HG02678 (cell line): ENCODE measurements around the gene TMED7.
"Not testable (repeated sequence)": the region's sequence is repeated elsewhere in the genome, so short reads cannot be mapped to it uniquely, and the experiment has no call there.

ENCODE experiments used
- ATAC-seq: cut with Tn5 transposase; IDR thresholded peaks from one replicate; pipeline ENCODE4 v1.9.1; 2021; ENCODE audit warnings: mild to moderate bottlenecking, moderate library complexity; ENCODE audit not compliant: unreplicated experiment

Gene TMED7

GRCh38 chr5:115625579-115626444 lies at the start of gene TMED7:
Gene TMED7 (minus strand): TSS chr5:115626036. CDS start chr5:115625792, 244 bp downstream.
- ATAC-seq = peak; percentile 91

DNA sequence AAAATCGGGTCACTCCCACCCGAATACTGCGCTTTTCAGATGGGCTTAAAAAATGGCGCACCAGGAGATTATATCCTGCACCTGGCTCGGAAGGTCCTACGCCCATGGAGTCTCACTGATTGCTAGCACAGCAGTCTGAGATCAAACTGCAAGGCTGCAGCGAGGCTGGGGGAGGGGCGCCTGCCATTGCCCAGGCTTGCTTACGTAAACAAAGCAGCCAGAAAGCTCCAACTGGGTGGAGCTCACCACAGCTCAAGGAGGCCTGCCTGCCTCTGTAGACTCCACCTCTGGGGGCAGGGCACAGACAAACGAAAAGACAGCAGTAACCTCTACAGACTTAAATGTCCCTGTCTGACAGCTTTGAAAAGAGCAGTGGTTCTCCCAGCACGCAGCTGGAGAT lies 48.9 kb upstream of the TMED7 start:
- not testable (repeated sequence) for ATAC-seq

GRCh38 chr5:115673596-115673995 lies 47.8 kb upstream of the TMED7 start:
- ATAC-seq = no peak

DNA sequence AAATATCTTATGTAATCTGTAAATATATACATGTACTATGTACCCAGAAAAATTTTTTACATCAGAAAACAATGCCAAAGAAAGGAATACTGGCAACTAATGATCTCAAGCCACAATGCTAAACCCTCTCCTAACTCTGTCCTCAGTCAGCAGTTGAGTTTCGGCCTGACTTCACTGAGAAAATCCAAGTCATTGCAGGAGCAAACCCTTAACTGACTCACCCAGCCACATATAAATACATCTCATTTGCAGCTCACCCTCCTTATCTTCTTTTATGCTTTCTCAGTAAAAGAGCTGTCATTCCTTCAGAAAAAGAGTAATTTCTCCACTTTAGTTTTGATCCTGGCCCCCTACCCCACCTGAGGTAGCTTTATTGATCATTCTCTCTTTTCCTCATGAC lies 46.1 kb upstream of the TMED7 start:
- no peak for ATAC-seq

DNA sequence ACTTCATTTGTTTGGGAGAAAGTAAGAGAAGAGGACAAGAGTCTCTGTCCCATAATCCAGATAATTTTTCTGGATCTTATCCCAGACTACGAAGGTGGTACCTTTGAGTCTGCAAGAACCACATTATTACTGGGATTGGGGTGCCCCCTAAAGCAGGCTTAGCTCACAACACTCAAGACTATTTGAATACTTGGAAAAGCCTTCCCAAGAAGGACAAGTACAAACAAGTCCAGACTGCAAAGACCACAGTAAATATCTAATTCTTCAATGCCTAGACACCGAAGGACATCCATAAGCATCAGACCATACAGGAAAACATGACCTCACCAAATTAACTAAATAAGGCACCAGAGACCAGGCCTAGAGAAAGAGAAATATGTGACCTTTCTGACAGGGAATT lies 40.2 kb upstream of the TMED7 start:
- no peak for ATAC-seq

DNA sequence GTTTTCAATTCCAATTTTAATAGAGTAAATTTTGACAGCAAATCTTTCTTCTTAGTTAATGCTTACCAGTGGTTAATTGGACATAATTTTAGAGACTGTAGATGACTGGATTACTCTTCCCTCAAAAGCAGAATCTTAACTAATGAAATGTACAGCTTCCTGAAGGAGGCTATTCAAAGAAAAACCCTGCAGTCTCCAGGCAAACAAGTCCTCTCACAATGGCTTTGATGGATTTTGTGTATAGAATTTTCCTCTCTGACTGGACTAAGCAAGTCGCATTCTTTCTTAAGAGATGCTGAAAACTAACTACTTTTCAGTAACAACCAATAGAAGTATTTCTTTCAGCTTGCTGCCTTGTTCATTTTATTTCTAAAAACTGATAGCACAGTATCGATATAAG lies 35.7 kb upstream of the TMED7 start:
- no peak for ATAC-seq

DNA sequence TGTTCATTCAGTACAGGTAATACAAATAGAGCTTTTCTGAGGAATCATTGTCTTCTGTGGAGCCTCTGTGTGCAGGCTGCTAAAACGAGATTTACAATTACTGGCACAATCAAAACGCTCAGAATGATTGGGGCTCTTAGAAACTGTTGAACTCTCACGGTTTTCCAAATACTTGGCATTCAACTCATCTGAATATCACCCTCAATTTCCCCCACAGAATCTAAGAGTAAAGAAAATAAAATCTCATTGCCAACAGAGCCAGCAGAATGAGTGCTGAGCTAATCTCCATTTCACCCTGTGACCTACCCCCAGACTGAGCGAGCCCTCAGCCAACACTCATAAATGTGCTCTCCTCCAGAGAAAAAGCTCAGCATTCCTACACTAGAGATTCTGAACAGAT lies 35.3 kb upstream of the TMED7 start:
- no peak for ATAC-seq

- no peak for ATAC-seq
Observed at GRCh38 chr5:115657881-115658233, 32.0 kb upstream of the TMED7 start.

GRCh38 chr5:115657125-115657880 lies 31.5 kb upstream of the TMED7 start:
- no peak for ATAC-seq

GRCh38 chr5:115656404-115656803 lies 30.6 kb upstream of the TMED7 start:
- ATAC-seq = no peak

GRCh38 chr5:115655994-115656393 lies 30.2 kb upstream of the TMED7 start:
- no peak for ATAC-seq

DNA sequence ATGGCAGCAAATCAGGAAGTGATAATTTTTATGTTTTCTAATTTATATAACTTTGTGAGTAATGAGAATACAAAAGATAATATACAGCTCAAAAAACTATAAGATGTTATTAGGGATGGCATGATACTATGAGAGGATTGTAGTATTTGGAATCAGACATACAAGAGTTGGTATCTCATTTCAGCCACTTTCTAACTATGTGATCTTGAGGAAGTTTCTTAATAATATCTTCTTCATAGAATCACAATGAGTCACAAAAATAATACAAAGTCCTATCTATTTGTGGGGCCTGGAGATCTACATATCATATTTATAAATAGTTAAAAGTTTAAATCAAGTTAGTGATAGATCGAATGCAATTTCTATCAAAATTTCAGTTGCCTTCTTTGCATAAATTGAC lies 23.7 kb upstream of the TMED7 start:
- ATAC-seq = no peak

DNA sequence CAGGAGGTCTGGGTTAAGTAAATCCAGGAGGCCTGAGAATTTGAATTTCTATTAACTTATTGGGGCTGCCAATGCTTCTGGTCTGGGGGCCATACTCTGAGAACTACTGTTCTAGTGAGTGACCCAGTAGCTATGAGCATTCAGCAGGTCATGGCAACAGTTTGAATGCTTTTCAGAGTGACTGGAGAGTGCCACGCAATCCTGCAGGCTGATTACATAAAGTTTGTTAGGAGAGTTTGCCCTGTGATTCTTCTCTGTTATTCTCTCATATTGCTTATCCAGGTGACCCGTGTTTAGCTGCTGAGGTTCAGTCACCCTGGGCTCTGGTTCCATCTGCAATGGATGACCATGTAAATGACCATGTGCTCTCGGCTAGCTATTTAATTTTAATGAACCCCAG lies 22.2 kb upstream of the TMED7 start:
- no peak for ATAC-seq

- ATAC-seq = not testable (repeated sequence)
Observed at GRCh38 chr5:115645386-115645785, 19.6 kb upstream of the TMED7 start.

GRCh38 chr5:115644046-115644445 lies 18.2 kb upstream of the TMED7 start:
- ATAC-seq = no peak

GRCh38 chr5:115641948-115642347 lies 16.1 kb upstream of the TMED7 start:
- ATAC-seq = no peak

GRCh38 chr5:115640274-115640673 lies 14.4 kb upstream of the TMED7 start:
- no peak for ATAC-seq

DNA sequence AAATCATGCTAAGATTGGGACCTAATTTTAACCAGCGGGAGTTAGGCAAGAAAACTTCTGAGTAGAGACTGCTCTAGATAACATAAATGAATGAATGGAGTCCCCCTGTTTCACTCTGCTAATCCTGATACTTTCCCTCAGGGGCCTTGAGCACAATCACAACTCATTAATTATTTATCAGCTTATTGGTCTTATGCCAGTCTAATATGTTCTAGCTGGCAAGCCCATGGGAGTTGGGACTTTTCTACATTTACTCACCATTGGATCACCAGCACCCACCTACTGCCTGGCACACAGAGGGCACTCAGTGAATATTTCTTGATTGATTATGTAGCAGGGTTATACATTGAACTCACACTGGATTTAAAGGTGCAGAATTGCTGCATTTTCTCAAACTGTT lies 13.5 kb upstream of the TMED7 start:
- no peak for ATAC-seq

DNA sequence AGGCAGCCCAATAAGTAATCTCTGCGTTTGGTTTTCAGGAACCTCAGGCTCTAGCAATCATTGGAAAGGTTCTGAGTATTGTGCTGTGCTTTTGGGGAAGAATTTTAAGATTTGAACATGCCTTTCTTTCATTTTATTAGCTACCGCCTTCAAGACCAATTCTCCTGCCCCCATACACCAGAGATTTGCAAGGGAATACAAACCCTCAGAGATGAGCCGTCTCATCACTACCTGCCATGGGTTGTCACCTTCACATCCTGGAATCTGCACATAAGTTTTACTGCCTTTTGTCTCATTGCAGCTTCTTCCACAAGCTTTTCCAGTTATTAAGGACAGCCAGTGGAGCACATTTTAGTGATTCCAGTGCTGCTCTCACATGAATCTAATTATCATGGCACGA lies 11.7 kb upstream of the TMED7 start:
- no peak for ATAC-seq

GRCh38 chr5:115636008-115636407 lies 10.2 kb upstream of the TMED7 start:
- ATAC-seq = no peak

GRCh38 chr5:115634343-115635132 lies 8.7 kb upstream of the TMED7 start:
- ATAC-seq = peak; percentile 73
